HCT116 (cell line): Measurements from ENCODE around the gene MAP2K3.
"Not testable (repeated sequence)": the region's sequence is repeated elsewhere in the genome, so short reads cannot be mapped to it uniquely, and the experiment has no call there.

Source experiments
- CBX3 ChIP-seq: IDR thresholded peaks from 2 replicates; pipeline ENCODE4 v1.6.1; 2012; ENCODE audit warnings: low read depth
- CEBPB ChIP-seq: IDR thresholded peaks from 2 replicates; pipeline ENCODE4 v1.6.1; 2012; ENCODE audit warnings: low read depth
- JUND ChIP-seq: IDR thresholded peaks from 2 replicates; pipeline ENCODE4 v1.6.1; 2012
- POLR2A ChIP-seq: IDR thresholded peaks from 2 replicates; pipeline ENCODE4 v1.7.0; 2011; ENCODE audit warnings: borderline replicate concordance; ENCODE audit not compliant: insufficient read depth, insufficient read length; ENCODE audit errors: extremely low read depth
- POLR2AphosphoS5 ChIP-seq: IDR thresholded peaks from 2 replicates; pipeline ENCODE4 v1.6.1; 2011; ENCODE audit warnings: mild to moderate bottlenecking, low read depth, low read length, moderate library complexity
- SP1 ChIP-seq: IDR thresholded peaks from 2 replicates; pipeline ENCODE4 v1.6.1; 2012; ENCODE audit warnings: low read depth
- TCF7L2 ChIP-seq: IDR thresholded peaks from 2 replicates; pipeline ENCODE4 v1.7.0; 2011; ENCODE audit warnings: borderline replicate concordance, inconsistent platforms; ENCODE audit not compliant: insufficient read depth, insufficient read length; ENCODE audit errors: extremely low read depth
- TF ChIP-seq, protein P1 (sequence below), 3 experiments: fragments of 200-600 bp in 1 of 3; sonication (generic) in 1 of 3; IDR thresholded peaks in 2 of 3; conservative IDR thresholded peaks in 1 of 3; 2 replicates each; pipeline ENCODE4 v1.5.1; 2012 to 2017; ENCODE audit warnings: low read depth in 2 of 3, low read length in 2 of 3, antibody characterized with exemption in 1 of 3, borderline replicate concordance in 1 of 3, control low read depth in 1 of 3, mild to moderate bottlenecking in 1 of 3, mixed read lengths in 1 of 3, mixed run types in 1 of 3, moderate library complexity in 1 of 3; ENCODE audit not compliant: insufficient read depth in 1 of 3
- TF ChIP-seq, protein P2 (sequence below): IDR thresholded peaks from 2 replicates; pipeline ENCODE4 v1.6.1; 2012
- TF ChIP-seq, protein P3 (sequence below): IDR thresholded peaks from 2 replicates; pipeline ENCODE4 v1.6.1; 2012; ENCODE audit warnings: low read depth

DNA sequence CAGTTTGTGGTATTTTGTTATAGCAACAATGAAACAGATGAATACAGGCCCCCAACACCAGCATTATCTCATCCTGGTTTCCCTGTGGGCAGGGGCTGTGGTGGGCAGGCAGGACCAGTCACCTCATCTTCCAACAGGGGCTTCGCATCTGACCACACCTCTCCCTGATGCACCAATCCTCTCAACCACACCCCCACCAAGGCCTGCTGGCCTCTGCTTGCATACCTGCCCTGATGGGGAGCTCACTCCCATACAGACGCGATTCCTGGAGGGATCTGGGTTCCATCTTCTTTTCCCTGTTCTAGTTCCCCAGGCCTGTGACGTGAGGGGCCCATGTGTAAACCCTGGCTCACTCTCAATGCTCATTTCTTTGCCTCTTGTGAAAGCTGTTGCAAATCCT, 34.7 kb downstream of the MAP2K3 start:
- TF ChIP-seq CEBPB, TCF7L2, POLR2AphosphoS5, POLR2A, JUND, SP1, CBX3: not testable (repeated sequence)
- TF ChIP-seq, protein P1, sequence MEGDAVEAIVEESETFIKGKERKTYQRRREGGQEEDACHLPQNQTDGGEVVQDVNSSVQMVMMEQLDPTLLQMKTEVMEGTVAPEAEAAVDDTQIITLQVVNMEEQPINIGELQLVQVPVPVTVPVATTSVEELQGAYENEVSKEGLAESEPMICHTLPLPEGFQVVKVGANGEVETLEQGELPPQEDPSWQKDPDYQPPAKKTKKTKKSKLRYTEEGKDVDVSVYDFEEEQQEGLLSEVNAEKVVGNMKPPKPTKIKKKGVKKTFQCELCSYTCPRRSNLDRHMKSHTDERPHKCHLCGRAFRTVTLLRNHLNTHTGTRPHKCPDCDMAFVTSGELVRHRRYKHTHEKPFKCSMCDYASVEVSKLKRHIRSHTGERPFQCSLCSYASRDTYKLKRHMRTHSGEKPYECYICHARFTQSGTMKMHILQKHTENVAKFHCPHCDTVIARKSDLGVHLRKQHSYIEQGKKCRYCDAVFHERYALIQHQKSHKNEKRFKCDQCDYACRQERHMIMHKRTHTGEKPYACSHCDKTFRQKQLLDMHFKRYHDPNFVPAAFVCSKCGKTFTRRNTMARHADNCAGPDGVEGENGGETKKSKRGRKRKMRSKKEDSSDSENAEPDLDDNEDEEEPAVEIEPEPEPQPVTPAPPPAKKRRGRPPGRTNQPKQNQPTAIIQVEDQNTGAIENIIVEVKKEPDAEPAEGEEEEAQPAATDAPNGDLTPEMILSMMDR (IDR thresholded peaks at IDR 0.05 in 2 of 3, conservative IDR thresholded peaks at IDR 0.05 in 1 of 3; ENCODE audit: borderline replicate concordance in 1 of 3, insufficient read depth in 1 of 3, low read depth in 2 of 3, low read length in 2 of 3): not testable (repeated sequence)
- TF ChIP-seq, protein P2, sequence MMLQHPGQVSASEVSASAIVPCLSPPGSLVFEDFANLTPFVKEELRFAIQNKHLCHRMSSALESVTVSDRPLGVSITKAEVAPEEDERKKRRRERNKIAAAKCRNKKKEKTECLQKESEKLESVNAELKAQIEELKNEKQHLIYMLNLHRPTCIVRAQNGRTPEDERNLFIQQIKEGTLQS: not testable (repeated sequence)
- TF ChIP-seq, protein P3, sequence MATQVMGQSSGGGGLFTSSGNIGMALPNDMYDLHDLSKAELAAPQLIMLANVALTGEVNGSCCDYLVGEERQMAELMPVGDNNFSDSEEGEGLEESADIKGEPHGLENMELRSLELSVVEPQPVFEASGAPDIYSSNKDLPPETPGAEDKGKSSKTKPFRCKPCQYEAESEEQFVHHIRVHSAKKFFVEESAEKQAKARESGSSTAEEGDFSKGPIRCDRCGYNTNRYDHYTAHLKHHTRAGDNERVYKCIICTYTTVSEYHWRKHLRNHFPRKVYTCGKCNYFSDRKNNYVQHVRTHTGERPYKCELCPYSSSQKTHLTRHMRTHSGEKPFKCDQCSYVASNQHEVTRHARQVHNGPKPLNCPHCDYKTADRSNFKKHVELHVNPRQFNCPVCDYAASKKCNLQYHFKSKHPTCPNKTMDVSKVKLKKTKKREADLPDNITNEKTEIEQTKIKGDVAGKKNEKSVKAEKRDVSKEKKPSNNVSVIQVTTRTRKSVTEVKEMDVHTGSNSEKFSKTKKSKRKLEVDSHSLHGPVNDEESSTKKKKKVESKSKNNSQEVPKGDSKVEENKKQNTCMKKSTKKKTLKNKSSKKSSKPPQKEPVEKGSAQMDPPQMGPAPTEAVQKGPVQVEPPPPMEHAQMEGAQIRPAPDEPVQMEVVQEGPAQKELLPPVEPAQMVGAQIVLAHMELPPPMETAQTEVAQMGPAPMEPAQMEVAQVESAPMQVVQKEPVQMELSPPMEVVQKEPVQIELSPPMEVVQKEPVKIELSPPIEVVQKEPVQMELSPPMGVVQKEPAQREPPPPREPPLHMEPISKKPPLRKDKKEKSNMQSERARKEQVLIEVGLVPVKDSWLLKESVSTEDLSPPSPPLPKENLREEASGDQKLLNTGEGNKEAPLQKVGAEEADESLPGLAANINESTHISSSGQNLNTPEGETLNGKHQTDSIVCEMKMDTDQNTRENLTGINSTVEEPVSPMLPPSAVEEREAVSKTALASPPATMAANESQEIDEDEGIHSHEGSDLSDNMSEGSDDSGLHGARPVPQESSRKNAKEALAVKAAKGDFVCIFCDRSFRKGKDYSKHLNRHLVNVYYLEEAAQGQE: not testable (repeated sequence)
